GM18505 (cell line): ENCODE measurements around the gene ZBTB45.
"Not testable (repeated sequence)": the region's sequence is repeated elsewhere in the genome, so short reads cannot be mapped to it uniquely, and the experiment has no call there.

Source experiments
- ATAC-seq: cut with Tn5 transposase; IDR thresholded peaks from one replicate; pipeline ENCODE4 v1.9.1; 2021; ENCODE audit not compliant: unreplicated experiment
- POLR2A ChIP-seq: IDR thresholded peaks from 4 replicates; pipeline ENCODE4 v1.6.1; 2011; ENCODE audit warnings: borderline replicate concordance; ENCODE audit not compliant: insufficient read depth, insufficient read length; ENCODE audit errors: extremely low read depth

The ZBTB45 gene

DNA sequence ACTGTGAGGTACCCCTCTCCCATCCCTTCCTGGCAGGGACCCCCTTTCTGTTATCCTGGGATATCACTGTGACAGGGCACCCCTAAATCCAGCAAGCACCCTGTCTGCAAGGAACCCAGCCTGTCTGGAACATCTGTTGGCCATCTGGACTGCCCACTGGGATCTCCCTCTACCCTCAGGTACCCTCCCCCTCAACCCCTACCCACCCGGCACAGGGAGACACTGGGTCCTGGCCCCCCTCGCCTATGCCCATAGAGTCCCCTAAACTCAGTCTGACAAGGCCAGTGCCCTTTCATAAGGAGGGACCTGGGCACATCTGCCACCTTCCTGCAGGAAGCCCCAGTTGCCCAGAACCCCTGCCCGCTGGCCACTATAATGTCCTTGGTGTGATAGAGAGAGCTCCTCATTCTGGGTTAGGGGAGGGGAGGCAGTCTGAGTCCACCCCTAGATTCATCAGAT, 5.0 kb downstream of the ZBTB45 start:
- TF ChIP-seq POLR2A, result no peak
- no peak for ATAC-seq

DNA sequence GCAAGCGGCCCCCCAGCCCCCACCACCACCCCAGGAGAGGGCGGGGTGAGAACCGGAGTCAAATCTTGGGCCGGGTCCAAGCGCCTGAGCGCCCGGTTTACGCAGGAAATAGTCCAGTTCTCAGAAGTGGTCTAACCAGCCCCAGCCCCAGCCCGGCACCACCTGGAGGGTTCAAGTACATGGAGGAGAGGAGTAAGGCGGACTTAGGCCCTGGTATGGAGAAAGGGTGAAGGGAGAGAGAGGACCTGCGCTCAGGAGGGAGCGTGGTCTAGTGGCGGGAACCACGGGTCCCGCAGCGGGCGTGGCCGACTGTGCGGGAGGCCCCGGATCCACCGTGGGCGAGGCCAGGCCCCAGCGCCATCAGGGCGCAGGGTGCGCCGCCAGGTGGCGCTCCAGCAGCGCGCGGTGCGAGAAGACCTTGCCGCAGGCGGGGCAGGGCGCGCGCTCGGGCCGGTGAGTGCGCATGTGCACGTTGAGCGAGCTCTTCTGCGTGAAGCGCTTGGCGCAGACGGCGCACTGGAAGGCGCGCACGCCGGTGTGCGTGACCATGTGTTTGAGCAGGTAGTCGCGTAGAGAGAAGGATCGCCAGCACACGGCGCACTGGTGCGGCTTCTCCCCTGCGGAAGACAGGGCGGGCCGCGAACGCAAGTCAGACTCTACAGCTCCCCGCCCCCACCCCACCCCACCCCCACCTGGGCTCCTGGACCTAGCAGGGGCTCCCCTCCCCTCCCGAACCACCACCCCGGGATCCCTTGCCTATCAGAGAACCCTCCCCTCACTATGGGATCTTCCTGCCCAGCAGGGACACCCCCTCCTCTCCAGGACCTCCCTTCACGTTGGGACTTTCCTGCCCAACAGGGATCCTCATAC, 5.7 kb downstream of the ZBTB45 start:
- TF ChIP-seq POLR2A, result peak; percentile 83
- peak; percentile 86 for ATAC-seq

DNA sequence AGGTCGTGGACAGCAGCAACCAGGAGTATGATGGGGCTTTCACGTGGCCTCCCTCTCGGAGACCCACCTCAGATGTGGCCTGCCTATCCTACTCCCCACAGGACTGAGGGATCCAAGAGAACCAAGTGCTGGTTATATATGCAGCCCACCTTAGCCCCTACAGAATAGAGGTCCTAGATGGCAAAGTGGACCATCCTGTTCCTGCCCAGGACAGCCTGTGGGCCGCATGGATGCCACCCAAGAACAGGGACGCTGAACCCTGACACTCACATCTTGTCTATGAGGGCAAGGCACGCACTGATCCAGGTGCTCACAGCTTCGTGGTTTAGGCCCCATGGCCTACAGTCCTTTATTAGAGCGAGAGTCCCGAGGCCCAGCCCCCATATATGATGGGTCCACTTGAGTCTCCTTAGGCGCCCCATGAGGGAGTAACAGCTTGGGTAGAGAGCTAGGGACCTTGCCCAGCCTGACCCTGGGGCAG, 6.4 kb downstream of the ZBTB45 start:
- no peak for ATAC-seq
- TF ChIP-seq POLR2A, result no peak

DNA sequence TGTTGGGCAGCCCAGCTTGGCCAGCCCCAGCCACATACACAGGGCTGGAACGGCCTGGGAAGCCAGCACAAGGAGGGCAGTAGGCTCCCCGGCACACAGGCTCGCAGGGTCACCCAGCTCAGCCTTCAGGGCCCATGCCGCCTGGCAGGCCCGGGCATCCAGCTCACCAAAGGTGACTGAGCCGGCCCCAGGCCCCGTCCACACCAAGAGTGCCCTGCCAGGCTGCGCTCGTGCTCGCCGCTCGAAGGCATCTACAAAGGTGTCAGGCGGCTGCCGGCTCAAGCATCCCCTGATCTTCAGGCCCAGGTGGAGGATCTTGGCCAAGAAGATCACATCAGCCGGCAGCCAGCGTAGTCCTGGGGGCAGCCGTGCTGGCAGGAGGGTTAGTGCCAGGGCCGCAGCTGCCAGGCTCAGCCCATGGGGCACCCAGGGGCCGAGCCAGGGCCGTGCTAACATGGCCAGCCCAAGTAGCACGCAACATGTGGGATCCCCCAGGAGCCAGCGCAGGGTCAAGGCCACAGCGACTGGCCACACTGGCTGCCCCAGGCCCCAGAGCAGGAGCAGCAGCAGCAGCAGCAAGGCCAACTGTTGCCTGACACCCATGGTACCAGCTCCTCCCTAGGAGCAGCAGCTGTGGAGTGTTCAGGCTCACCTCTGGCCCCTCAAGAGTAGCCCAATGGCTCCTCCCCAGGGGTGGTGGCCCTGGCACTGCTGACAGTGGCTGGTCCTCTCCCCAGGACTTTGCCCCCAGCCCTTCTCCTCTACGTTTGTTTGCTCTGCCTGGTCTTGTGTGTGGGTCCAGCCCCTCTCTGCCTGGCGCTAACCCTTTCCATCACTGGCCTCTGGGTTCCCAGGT, 8.0 kb downstream of the ZBTB45 start, which contains the start of gene SLC27A5:
Gene SLC27A5 (minus strand): TSS at position 640 of the 856 bp plus-strand sequence. CDS start 37 bp downstream, at position 603.
- no peak for ATAC-seq
- no peak for TF ChIP-seq POLR2A

DNA sequence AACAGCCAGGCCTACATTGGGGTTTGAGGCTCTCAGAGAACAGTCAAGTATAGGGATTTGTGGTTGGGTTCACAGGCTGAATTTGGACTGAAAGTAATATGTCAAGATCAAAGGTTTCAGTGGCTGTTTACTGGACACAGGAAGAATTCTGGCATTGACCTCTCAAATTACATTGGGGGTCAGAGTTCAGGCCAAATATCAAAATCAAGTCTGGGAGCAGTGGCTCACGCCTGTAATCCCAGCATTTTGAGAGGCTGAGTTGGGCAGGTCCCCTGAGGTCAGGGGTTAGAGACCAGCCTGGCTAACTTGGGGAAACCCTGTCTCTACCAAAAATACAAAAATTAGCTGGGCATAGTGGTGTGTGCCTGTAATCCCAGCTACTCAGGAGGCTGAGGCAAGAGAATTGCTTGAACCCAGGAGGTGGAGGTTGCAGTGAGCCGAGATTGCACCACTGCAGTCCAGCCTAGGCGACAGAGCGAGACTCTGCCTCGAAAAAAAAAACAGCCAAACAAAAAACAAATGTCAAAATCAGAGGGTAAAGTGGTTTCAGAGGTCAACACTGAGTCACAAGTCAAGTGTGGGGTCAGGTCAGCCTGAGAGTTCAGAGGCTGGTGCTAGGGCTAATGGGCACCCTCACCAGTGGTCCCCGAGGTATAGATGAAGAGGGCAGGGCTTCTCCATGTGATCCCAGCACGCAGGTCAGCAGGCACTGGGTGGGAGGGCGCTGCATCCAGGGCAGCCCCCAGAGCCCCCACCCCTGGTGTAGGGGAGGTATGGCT, 9.3 kb downstream of the ZBTB45 start:
- ATAC-seq, result no peak
- TF ChIP-seq POLR2A, result no peak

DNA sequence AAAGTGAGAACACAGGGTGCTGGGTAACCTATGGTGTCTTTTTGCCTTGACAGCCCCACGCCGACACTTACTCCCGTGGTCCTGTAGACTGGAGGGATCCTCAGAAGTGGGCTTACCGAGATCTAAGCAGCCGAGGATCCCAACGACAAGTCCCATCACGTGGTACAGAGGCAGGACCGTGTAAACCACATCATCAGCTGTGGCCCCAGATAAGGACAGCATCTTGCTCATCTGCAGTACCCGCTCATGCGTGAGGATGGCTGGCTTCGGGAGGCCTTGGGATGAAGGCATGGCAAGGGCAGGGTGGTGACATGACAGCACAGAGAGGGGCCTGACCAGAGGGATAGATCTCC, 9.9 kb downstream of the ZBTB45 start:
- ATAC-seq, result no peak

DNA sequence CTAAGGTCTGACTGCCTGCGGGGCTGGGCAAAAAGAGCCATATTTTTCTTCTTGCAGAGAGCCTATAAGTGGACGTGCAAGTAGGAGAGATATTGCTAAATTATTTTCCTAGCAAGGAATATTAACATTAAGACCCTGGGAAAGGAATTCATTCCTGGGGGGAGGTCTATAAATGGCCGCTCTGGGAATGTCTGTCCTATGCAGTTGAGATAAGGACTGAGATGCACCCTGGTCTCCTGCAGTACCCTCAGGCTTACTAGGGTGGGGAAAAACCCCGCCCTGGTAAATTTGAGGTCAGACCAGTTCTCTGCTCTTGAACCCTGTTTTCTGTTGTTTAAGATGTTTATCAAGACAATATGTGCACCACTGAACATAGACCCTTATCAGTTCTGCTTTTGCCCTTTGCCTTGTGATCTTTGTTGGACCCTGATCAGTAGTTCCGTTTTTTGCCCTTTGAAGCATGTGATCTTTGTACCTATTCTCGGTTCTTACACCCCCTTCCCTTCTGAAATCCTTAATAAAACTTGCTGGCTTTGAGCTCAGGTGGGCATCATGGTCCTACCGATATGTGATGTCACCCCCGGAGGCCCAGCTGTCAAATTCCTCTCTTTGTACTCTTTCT, 11.9 kb downstream of the ZBTB45 start:
- not testable (repeated sequence) for ATAC-seq

More for the DNA sequence above, 9.9 kb downstream of the ZBTB45 start:
- TF ChIP-seq POLR2A, result no peak

DNA sequence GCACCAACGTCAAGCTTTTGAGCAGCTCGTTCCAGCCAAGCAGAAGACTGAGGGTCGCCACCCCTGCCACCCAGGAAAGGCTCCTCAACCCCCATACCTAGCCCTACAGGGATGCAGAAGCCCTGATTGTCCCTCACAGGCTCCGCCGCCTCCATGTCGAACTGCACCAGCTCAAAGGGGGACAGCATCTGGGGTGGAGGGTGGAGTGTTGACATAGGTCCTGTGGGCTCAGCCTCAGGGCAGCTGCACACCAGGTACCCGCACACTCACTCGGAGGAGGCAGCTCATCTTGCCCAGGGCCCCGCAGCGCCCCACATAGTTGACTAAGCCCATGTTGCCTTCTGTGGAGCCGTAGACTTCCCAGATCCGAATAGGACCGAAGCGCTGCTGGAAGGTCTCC, 19.4 kb downstream of the ZBTB45 start:
- TF ChIP-seq POLR2A, result no peak
- no peak for ATAC-seq

DNA sequence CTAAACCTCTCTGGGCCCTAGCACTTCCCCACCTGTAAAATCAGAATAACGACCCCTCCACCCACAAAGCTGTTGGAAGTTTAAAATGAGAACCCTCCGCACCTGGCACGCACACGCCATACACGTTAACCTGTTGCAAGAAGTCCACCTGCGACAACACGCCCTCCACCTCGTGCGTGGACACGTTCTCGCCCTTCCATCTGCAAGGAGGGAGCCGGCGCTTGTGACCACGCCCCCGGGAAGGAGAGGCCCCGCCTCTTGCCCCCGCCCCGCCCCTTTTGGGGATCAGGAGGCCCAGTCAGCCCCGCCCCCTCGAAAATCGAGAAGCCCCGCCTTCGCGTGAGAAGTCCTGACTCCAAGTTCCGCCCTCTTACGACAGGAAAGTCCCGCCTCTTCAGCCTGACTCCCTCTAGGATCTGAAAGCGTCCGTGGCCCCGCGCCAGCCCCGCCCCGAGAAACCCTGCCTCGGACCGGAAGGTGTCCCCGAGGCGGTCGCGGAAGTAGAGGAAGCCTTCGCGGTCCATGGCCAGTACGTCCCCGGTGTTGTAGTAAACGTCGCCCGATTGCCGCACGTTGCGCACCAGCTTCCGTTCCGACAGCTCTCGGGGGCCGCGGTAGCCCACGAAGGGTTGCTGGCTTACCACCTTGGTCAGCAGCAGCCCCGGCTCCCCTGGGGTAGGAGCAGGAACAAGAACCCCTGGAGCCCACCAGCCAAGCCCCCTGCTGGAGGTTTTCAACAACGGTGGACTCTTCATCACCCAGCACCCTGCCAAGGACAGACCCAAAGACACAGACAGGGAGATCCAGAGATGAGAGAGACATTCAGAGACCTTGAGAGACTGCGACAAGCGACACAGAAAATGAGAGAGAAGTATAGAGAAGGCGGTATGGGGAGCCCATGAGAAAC, 20.3 kb downstream of the ZBTB45 start:
- ATAC-seq, result peak; percentile 89
- peak; percentile 79 for TF ChIP-seq POLR2A

DNA sequence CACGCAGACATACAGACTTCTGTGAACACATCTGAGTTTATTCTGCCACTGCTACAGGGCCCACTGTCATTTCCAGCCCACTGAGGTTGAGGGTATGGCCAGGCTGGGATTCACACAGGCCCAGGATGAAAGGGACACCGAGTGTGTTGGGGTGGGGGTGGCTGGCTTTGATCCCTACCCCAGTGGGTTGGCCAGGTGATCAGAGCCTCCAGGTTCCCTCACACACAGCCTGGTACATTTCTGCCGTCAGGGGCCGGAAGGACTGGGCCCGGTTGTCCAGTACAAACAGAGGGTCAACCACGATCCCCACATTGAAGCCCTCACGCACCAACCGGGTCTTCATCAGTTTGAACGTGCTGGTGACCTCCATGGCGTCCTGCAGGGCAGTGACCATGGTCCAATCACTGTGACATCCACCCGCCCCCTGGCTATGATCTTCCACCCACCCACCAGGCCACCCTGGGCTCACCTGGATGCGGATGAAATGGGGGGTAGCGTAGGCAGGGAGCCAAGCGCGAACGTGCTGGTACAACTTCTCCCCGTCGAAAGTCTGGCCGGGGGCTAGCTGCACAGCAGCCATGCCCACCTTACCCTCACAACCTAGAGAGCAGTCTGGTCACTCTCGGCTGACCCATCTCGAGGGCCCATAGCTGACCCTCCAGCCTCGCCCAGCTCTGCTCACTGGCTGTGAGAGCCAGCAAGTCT, 21.1 kb downstream of the ZBTB45 start:
- peak; percentile 14 for ATAC-seq
- no peak for TF ChIP-seq POLR2A

DNA sequence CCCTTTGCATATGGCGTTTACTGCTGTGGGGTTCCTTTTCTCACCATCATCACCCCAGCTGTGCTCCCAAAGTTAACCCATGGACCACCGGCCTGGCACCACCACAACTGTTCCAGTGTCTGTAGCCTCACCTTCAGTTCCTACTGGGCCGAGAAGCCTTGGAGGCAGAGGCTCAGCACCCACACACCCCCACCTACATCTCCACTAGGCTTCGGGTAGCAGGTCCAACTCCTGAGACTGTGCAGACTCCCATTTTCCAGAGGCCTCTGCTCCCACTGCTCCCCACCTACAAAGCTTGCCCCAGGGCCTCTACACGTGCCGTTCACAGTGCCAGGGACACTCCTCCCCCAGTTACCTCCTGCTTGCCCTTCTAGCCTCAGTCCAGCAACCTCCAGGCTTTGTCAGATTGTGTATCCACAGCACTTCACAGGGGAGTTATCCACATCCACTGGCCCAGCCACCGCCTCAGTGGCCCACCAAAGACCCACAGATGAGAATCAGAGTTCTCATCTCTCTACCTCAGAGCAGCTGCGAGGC, 21.9 kb downstream of the ZBTB45 start:
- TF ChIP-seq POLR2A, result no peak
- ATAC-seq, result no peak
